Measurements from ENCODE around the gene SLC38A9. TPM values are rescaled to one million over a fixed set of nuclear protein-coding genes. Genes with fewer than 3 reads are reported as not detected.

Gene SLC38A9
- total and polyA plus RNA-seq, 3 donors from 2014 or later = 25.3 to 50.1 (median 32.1) TPM

GRCh38 chr5:55578771-55579170 lies 133.4 kb downstream of the SLC38A9 start:
- H3K9me3 ChIP-seq = no peaks in the 10 kb centered on the region
- H3K27me3 ChIP-seq = no peaks in the 10 kb centered on the region
- peaks cover 10% of the 10 kb centered on the region for H3K4me1 ChIP-seq
- no peaks in the 10 kb centered on the region for H3K36me3 ChIP-seq (ENCODE audit: low read depth, missing control alignments)
- DNase-seq = no peak
- intact Hi-C loops (cut with DNase I; ENCODE audit: low total_unique reads) = no loop called here
- H3K27ac ChIP-seq = no peak overlapping the region
- H3K4me3 ChIP-seq = no peak overlapping the region
- no peak for TF ChIP-seq POLR2A (IDR thresholded peaks at IDR 0.05)
- no peak for TF ChIP-seq CTCF (IDR thresholded peaks at IDR 0.05)

DNA sequence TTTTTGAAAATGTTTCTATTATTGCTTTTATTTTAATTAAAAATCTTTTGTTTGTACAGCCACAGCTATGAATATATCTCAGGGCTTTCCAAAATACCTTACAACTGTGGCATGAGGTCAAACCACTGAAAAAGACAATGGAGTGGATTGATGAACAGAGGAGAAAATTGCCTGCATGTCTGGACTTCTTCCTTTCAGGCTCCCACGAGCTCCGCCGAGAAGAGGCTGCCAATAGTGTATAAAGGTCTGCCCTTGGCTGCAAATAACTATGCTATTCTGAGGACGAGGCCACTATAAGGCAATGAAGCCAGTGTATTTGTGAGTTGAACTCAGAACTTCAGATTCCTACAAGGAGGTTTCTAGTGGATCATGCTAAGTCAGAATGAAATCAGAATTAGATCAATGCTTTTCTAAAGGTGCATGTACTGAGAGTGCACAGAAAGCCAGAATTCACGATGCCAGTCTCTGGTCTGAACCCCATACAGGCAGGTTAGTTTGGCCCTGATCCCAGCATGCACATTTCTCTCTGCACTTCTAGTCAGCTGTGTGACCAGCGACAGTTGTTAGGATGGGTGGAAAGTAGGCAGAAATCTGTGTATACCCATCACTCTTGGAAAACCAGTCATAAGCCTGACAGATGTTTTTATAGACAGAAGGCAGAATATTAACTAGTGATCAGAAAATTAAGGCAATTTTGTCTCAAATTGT lies 134.6 kb downstream of the SLC38A9 start:
- Histone ChIP-seq H3K9me3 (no peaks in the 10 kb centered on the region), H3K4me1 (peaks cover 10% of the 10 kb centered on the region), H3K36me3 (ENCODE audit: low read depth, missing control alignments) (no peaks in the 10 kb centered on the region), H3K27me3 (no peaks in the 10 kb centered on the region), H3K27ac (peak overlapping the region in 1 of 2 donors; percentile 81), H3K4me3 (no peak overlapping the region)
- DNase-seq = peak; percentile 58
- 35 to 38% methylated on average over 6 of the region's 6 CpGs for WGBS, 2 donors
- no peak for TF ChIP-seq CTCF (IDR thresholded peaks at IDR 0.05)
- TF ChIP-seq POLR2A (IDR thresholded peaks at IDR 0.05) = no peak
- intact Hi-C loops (cut with DNase I; ENCODE audit: low total_unique reads) = no loop called here

- H3K27ac ChIP-seq = peak overlapping the region in 1 of 2 donors; percentile 81
- intact Hi-C loops (cut with DNase I; ENCODE audit: low total_unique reads) = no loop called here
- 57 to 65% methylated on average over 2 of the region's 2 CpGs for WGBS, 2 donors
- H3K27me3 ChIP-seq = no peaks in the 10 kb centered on the region
- no peaks in the 10 kb centered on the region for H3K36me3 ChIP-seq (ENCODE audit: low read depth, missing control alignments)
- no peak for TF ChIP-seq POLR2A (IDR thresholded peaks at IDR 0.05)
- TF ChIP-seq CTCF (IDR thresholded peaks at IDR 0.05) = no peak
- no peak overlapping the region for H3K4me3 ChIP-seq
- peaks cover 10% of the 10 kb centered on the region for H3K4me1 ChIP-seq
- no peaks in the 10 kb centered on the region for H3K9me3 ChIP-seq
- no peak for DNase-seq
Measured at GRCh38 chr5:55576661-55577060, 135.5 kb downstream of the SLC38A9 start.

Small RNA genes within 50 kb of the gene (small RNA-seq; reads per million reads assigned to genes)
- 0 reads per million in 2 donors for gene AC016632.1

Other genes starting within 250 kb of the SLC38A9 start
- 100 to 1,000 TPM in 1 of 2 donors, 10 to 100 TPM in 1; 64.7 to 111 TPM for gene PLPP1, start 177.4 kb downstream of the SLC38A9 start, total RNA-seq
- 66.7 TPM for gene PLPP1, start 177.4 kb downstream of the SLC38A9 start, polyA plus RNA-seq (ENCODE audit: insufficient read depth, low read depth, low replicate concordance)
- gene DDX4, start 25.7 kb upstream of the SLC38A9 start, total RNA-seq = 100 to 1,000 TPM in 1 of 2 donors, 10 to 100 TPM in 1; 85.8 to 116 TPM
- gene DDX4, start 25.7 kb upstream of the SLC38A9 start, polyA plus RNA-seq (ENCODE audit: insufficient read depth, low read depth, low replicate concordance) = 165 TPM
- gene IL31RA, start 139.0 kb upstream of the SLC38A9 start, total RNA-seq = 1 to 10 TPM; 2.7 to 3.1 TPM
- 3.9 TPM for gene IL31RA, start 139.0 kb upstream of the SLC38A9 start, polyA plus RNA-seq (ENCODE audit: insufficient read depth, low read depth, low replicate concordance)

Data from testis (tissue), 3 donors.